Skeletal muscle tissue (tissue), 4 donors: Measurements from ENCODE around the gene CNTRL. TPM values are rescaled to one million over a fixed set of nuclear protein-coding genes. Genes with fewer than 3 reads are reported as not detected.
"Not testable (repeated sequence)": the region's sequence is repeated elsewhere in the genome, so short reads cannot be mapped to it uniquely, and the experiment has no call there.

Source experiments
- H3K27ac ChIP-seq: one replicate; pipeline ENCODE4 v1.7.0; 2013; ENCODE audit warnings: mild to moderate bottlenecking, low read depth, low read length, inconsistent platforms
- H3K27me3 ChIP-seq, 3 donors: one replicate each; pipeline ENCODE4 v1.7.0; 2013; ENCODE audit warnings: low read length in 3 of 3; ENCODE audit not compliant: control insufficient read depth in 3 of 3, insufficient read depth in 3 of 3
- H3K36me3 ChIP-seq, 3 donors: one replicate each; pipeline ENCODE4 v1.7.0; 2013; ENCODE audit warnings: low read length in 3 of 3; ENCODE audit not compliant: control insufficient read depth in 3 of 3, insufficient read depth in 3 of 3
- H3K4me1 ChIP-seq, 3 donors: one replicate each; pipeline ENCODE4 v1.7.0; 2013; ENCODE audit warnings: low read length in 3 of 3, mild to moderate bottlenecking in 3 of 3; ENCODE audit not compliant: control insufficient read depth in 3 of 3, insufficient read depth in 3 of 3
- H3K4me3 ChIP-seq, 3 donors: one replicate each; pipeline ENCODE4 v1.7.0; 2013; ENCODE audit warnings: low read length in 3 of 3
- H3K9ac ChIP-seq, 3 donors: one replicate each; pipeline ENCODE4 v1.7.0; 2013; ENCODE audit warnings: low read length in 3 of 3, mild to moderate bottlenecking in 3 of 3, moderate library complexity in 2 of 3, low read depth in 1 of 3
- H3K9me3 ChIP-seq, 3 donors: one replicate each; pipeline ENCODE4 v1.7.0; 2013; ENCODE audit warnings: low read length in 3 of 3; ENCODE audit not compliant: control insufficient read depth in 3 of 3
- total RNA-seq: library from RNA; depleted of rRNA; stranded (reverse); fragments of >200 nt; gene quantifications from one replicate; pipeline ENCODE4 v1.2.3, GENCODE V29; 2014
- donor health status: Osteomylitis.

The CNTRL gene
- total RNA-seq, 1 donor from 2014 or later, result 8.9 TPM

- no peak overlapping the region for H3K9ac ChIP-seq
These were observed 50.8 kb downstream of the CNTRL start for GRCh38 chr9:121125590-121125989.

GRCh38 chr9:121129384-121129783 is 54.6 kb downstream of the CNTRL start:
- H3K36me3 ChIP-seq, result peaks cover 3 to 11% (median 3%) of the 10 kb centered on the region in 3 donors
- H3K9me3 ChIP-seq, H3K27ac ChIP-seq, H3K9ac ChIP-seq, H3K27me3 ChIP-seq, H3K4me3 ChIP-seq, H3K4me1 ChIP-seq: not testable (repeated sequence)

More at GRCh38 chr9:121125590-121125989, 50.8 kb downstream of the CNTRL start:
- Histone ChIP-seq H3K27ac (no peak overlapping the region), H3K9me3 (no peaks in the 10 kb centered on the region), H3K4me1 (peaks cover 0 to 2% (median 0%) of the 10 kb centered on the region in 3 donors), H3K36me3 (peaks cover 0 to 8% (median 3%) of the 10 kb centered on the region in 3 donors), H3K27me3 (no peaks in the 10 kb centered on the region), H3K4me3 (no peak overlapping the region)

- H3K9me3 ChIP-seq, result no peaks in the 10 kb centered on the region
- no peak overlapping the region for H3K9ac ChIP-seq
- H3K36me3 ChIP-seq, result peaks cover 3 to 9% (median 3%) of the 10 kb centered on the region in 3 donors
- H3K27me3 ChIP-seq, result no peaks in the 10 kb centered on the region
- no peak overlapping the region for H3K4me3 ChIP-seq
- no peak overlapping the region for H3K27ac ChIP-seq
- no peaks in the 10 kb centered on the region for H3K4me1 ChIP-seq
These were observed 58.5 kb downstream of the CNTRL start for GRCh38 chr9:121133104-121133816.

- peak overlapping the region in 1 of 3 donors; percentile 5 for H3K9ac ChIP-seq
- H3K27ac ChIP-seq, result no peak overlapping the region
- H3K9me3 ChIP-seq, result no peaks in the 10 kb centered on the region
- no peak overlapping the region for H3K4me3 ChIP-seq
- H3K36me3 ChIP-seq, result peaks cover 3 to 27% (median 3%) of the 10 kb centered on the region in 3 donors
- no peaks in the 10 kb centered on the region for H3K4me1 ChIP-seq
- H3K27me3 ChIP-seq, result no peaks in the 10 kb centered on the region
These were observed 60.9 kb downstream of the CNTRL start for GRCh38 chr9:121135642-121136041.

- H3K9me3 ChIP-seq, result no peaks in the 10 kb centered on the region
- peaks cover 0 to 42% (median 20%) of the 10 kb centered on the region in 3 donors for H3K36me3 ChIP-seq
- H3K27me3 ChIP-seq, result no peaks in the 10 kb centered on the region
- H3K27ac ChIP-seq, result no peak overlapping the region
- no peak overlapping the region for H3K4me3 ChIP-seq
- H3K9ac ChIP-seq, result no peak overlapping the region
- no peaks in the 10 kb centered on the region for H3K4me1 ChIP-seq
These were observed 63.8 kb downstream of the CNTRL start for GRCh38 chr9:121138561-121138960.

GRCh38 chr9:121138973-121139372 is 64.2 kb downstream of the CNTRL start:
- H3K9ac ChIP-seq, result no peak overlapping the region
- H3K27ac ChIP-seq, result no peak overlapping the region
- H3K36me3 ChIP-seq, result peaks cover 0 to 45% (median 23%) of the 10 kb centered on the region in 3 donors
- H3K9me3 ChIP-seq, result no peaks in the 10 kb centered on the region
- H3K4me1 ChIP-seq, result no peaks in the 10 kb centered on the region
- H3K4me3 ChIP-seq, result no peak overlapping the region
- no peaks in the 10 kb centered on the region for H3K27me3 ChIP-seq

GRCh38 chr9:121140162-121140561 is 65.4 kb downstream of the CNTRL start:
- H3K36me3 ChIP-seq, result peaks cover 4 to 56% (median 35%) of the 10 kb centered on the region in 3 donors
- no peaks in the 10 kb centered on the region for H3K27me3 ChIP-seq
- H3K4me1 ChIP-seq, result no peaks in the 10 kb centered on the region
- H3K4me3 ChIP-seq, result no peak overlapping the region
- H3K9ac ChIP-seq, result no peak overlapping the region
- no peak overlapping the region for H3K27ac ChIP-seq
- no peaks in the 10 kb centered on the region for H3K9me3 ChIP-seq

- H3K27me3 ChIP-seq, result no peaks in the 10 kb centered on the region
- no peaks in the 10 kb centered on the region for H3K9me3 ChIP-seq
- H3K4me3 ChIP-seq, result no peak overlapping the region
- no peak overlapping the region for H3K27ac ChIP-seq
- peaks cover 4 to 55% (median 40%) of the 10 kb centered on the region in 3 donors for H3K36me3 ChIP-seq
- H3K9ac ChIP-seq, result no peak overlapping the region
- no peaks in the 10 kb centered on the region for H3K4me1 ChIP-seq
These were observed 66.6 kb downstream of the CNTRL start for GRCh38 chr9:121141306-121141705.

GRCh38 chr9:121141706-121142105 is 67.0 kb downstream of the CNTRL start:
- Histone ChIP-seq H3K27ac (no peak overlapping the region), H3K27me3 (no peaks in the 10 kb centered on the region), H3K9ac (no peak overlapping the region), H3K4me3 (no peak overlapping the region), H3K36me3 (peaks cover 4 to 57% (median 44%) of the 10 kb centered on the region in 3 donors), H3K4me1 (no peaks in the 10 kb centered on the region), H3K9me3 (no peaks in the 10 kb centered on the region)

- peaks cover 5 to 69% (median 49%) of the 10 kb centered on the region in 3 donors for H3K36me3 ChIP-seq
- H3K4me1 ChIP-seq, result no peaks in the 10 kb centered on the region
- H3K9me3 ChIP-seq, result no peaks in the 10 kb centered on the region
- H3K4me3 ChIP-seq, result no peak overlapping the region
- H3K9ac ChIP-seq, result no peak overlapping the region
- no peak overlapping the region for H3K27ac ChIP-seq
- no peaks in the 10 kb centered on the region for H3K27me3 ChIP-seq
These were observed 69.0 kb downstream of the CNTRL start for GRCh38 chr9:121143771-121144170.
